Measurements from ENCODE around the gene TMPRSS11D.
A peak's percentile ranks its signal among the peaks of the same experiment; 100 is the strongest.

TMPRSS11D gene

GRCh38 chr4:67922697-67923096 lies 38.9 kb upstream of the TMPRSS11D start:
- no peak for TF ChIP-seq CTCF (IDR thresholded peaks at IDR 0.05)

- peak; percentile 75 for TF ChIP-seq CTCF (IDR thresholded peaks at IDR 0.05)
Observed at GRCh38 chr4:67918428-67918827, 34.6 kb upstream of the TMPRSS11D start.

- TF ChIP-seq CTCF (IDR thresholded peaks at IDR 0.05) = no peak
Observed at GRCh38 chr4:67915400-67915966, 31.7 kb upstream of the TMPRSS11D start.

- no peak for TF ChIP-seq CTCF (IDR thresholded peaks at IDR 0.05)
Observed at GRCh38 chr4:67912080-67912479, 28.3 kb upstream of the TMPRSS11D start.

- TF ChIP-seq CTCF (IDR thresholded peaks at IDR 0.05) = no peak
Observed at GRCh38 chr4:67911638-67912037, 27.8 kb upstream of the TMPRSS11D start.

GRCh38 chr4:67911141-67911540 lies 27.3 kb upstream of the TMPRSS11D start:
- TF ChIP-seq CTCF (IDR thresholded peaks at IDR 0.05) = no peak

- TF ChIP-seq CTCF (IDR thresholded peaks at IDR 0.05) = peak; percentile 7; the same call in 1 of the 2 replicates
Observed at GRCh38 chr4:67910585-67910905, 26.7 kb upstream of the TMPRSS11D start.

All from LNCAP (cell line).